Progenitor cell of endocrine pancreas (in vitro differentiated cells): ENCODE results near the gene FANK1. TPM values are rescaled to one million over a fixed set of nuclear protein-coding genes. Genes with fewer than 3 reads are reported as not detected.

Experiments
- DNase-seq: peaks from one replicate; pipeline ENCODE4 v3.0.0; 2021; ENCODE audit warnings: low spot score; ENCODE audit not compliant: unreplicated experiment
- H3K27ac Mint-ChIP-seq: 2 replicates; pipeline ENCODE4 v1.8.0; 2021; ENCODE audit warnings: mild to moderate bottlenecking, moderate library complexity, mixed read lengths
- H3K27me3 Mint-ChIP-seq: 2 replicates; pipeline ENCODE4 v1.8.0; 2021; ENCODE audit warnings: mixed read lengths
- H3K36me3 Mint-ChIP-seq: 2 replicates; pipeline ENCODE4 v1.8.0; 2022; ENCODE audit warnings: mixed read lengths; ENCODE audit not compliant: insufficient read depth
- H3K4me1 Mint-ChIP-seq: 2 replicates; pipeline ENCODE4 v1.8.0; 2021; ENCODE audit warnings: low read depth, mixed read lengths
- H3K4me3 Mint-ChIP-seq: 2 replicates; pipeline ENCODE4 v1.8.0; 2021; ENCODE audit warnings: low read depth, mild to moderate bottlenecking, moderate library complexity, mixed read lengths
- H3K9me3 Mint-ChIP-seq: 2 replicates; pipeline ENCODE4 v1.8.0; 2021; ENCODE audit warnings: low read depth, mixed read lengths
- total RNA-seq: library from RNA; stranded (reverse); gene quantifications from 2 replicates; pipeline ENCODE4 v1.2.1, GENCODE V29; 2021
- TF ChIP-seq, protein P1 (sequence below): fragments of 200-600 bp; sonication (generic); IDR thresholded peaks from one replicate; pipeline ENCODE4 v1.5.0; 2021; ENCODE audit warnings: antibody characterized with exemption, mild to moderate bottlenecking; ENCODE audit not compliant: unreplicated experiment

FANK1 gene
- total RNA-seq, 1 donor from 2014 or later: 3.2 TPM

GRCh38 chr10:126004752-126005151 lies 108.4 kb downstream of the FANK1 start:
- no peaks in the 10 kb centered on the region for H3K9me3 Mint-ChIP-seq
- H3K27ac Mint-ChIP-seq: no peak overlapping the region
- no peak overlapping the region for H3K4me3 Mint-ChIP-seq
- no peak for DNase-seq
- H3K27me3 Mint-ChIP-seq: no peaks in the 10 kb centered on the region
- TF ChIP-seq, protein P1, sequence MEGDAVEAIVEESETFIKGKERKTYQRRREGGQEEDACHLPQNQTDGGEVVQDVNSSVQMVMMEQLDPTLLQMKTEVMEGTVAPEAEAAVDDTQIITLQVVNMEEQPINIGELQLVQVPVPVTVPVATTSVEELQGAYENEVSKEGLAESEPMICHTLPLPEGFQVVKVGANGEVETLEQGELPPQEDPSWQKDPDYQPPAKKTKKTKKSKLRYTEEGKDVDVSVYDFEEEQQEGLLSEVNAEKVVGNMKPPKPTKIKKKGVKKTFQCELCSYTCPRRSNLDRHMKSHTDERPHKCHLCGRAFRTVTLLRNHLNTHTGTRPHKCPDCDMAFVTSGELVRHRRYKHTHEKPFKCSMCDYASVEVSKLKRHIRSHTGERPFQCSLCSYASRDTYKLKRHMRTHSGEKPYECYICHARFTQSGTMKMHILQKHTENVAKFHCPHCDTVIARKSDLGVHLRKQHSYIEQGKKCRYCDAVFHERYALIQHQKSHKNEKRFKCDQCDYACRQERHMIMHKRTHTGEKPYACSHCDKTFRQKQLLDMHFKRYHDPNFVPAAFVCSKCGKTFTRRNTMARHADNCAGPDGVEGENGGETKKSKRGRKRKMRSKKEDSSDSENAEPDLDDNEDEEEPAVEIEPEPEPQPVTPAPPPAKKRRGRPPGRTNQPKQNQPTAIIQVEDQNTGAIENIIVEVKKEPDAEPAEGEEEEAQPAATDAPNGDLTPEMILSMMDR: no peak
- H3K4me1 Mint-ChIP-seq: no peaks in the 10 kb centered on the region
- no peaks in the 10 kb centered on the region for H3K36me3 Mint-ChIP-seq

- no peaks in the 10 kb centered on the region for H3K9me3 Mint-ChIP-seq
- TF ChIP-seq, protein P1: no peak
- no peaks in the 10 kb centered on the region for H3K27me3 Mint-ChIP-seq
- H3K4me1 Mint-ChIP-seq: no peaks in the 10 kb centered on the region
- H3K4me3 Mint-ChIP-seq: no peak overlapping the region
- H3K36me3 Mint-ChIP-seq: peaks cover 1% of the 10 kb centered on the region
- H3K27ac Mint-ChIP-seq: no peak overlapping the region
- no peak for DNase-seq
These were observed 109.9 kb downstream of the FANK1 start for GRCh38 chr10:126006264-126006663.

DNA sequence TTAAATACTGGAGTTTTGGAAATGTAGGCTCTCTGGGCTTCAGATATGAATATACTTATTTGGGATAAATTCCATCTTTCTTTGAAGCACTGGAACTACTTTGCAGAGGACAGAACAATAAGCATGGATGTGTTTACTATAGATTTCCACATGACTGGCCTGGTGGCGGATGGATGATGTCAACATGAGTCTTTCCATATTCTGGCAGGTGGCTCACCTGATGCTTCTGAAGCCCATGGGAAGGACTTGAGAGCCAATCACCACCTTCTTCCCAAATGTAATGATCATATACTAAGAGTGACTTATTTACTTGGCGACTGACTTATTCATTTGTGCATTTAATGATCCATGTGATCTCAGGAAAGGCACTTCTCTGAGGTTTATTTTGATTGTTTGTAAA lies 110.5 kb downstream of the FANK1 start:
- Mint-ChIP-seq H3K9me3 (no peaks in the 10 kb centered on the region), H3K27ac (no peak overlapping the region), H3K4me3 (no peak overlapping the region), H3K27me3 (no peaks in the 10 kb centered on the region), H3K36me3 (peaks cover 1% of the 10 kb centered on the region), H3K4me1 (no peaks in the 10 kb centered on the region)
- TF ChIP-seq, protein P1: no peak
- no peak for DNase-seq

DNA sequence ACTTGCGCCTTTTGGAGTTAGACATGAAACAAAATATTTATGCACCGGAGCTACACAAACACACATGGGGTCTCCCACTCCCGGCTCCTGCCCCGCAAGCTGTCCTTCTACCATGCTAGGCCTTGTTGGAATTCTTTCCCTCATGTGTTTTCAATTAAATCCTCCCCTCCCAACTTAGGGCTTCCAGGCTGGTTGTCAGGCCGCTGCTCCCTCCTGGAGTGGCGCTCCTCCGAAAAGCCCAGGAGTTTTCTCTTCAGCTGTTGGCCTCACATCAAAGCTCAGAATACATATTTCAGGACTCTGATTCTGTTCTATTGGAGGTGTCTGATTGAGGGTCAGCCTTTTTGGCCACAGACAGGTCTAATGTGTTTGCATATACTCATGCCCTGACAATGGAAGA lies 113.3 kb downstream of the FANK1 start:
- H3K4me3 Mint-ChIP-seq: no peak overlapping the region
- H3K9me3 Mint-ChIP-seq: no peaks in the 10 kb centered on the region
- H3K36me3 Mint-ChIP-seq: peaks cover 1% of the 10 kb centered on the region
- H3K27me3 Mint-ChIP-seq: no peaks in the 10 kb centered on the region
- DNase-seq: no peak
- TF ChIP-seq, protein P1: no peak
- H3K4me1 Mint-ChIP-seq: peaks cover 19% of the 10 kb centered on the region
- no peak overlapping the region for H3K27ac Mint-ChIP-seq

DNA sequence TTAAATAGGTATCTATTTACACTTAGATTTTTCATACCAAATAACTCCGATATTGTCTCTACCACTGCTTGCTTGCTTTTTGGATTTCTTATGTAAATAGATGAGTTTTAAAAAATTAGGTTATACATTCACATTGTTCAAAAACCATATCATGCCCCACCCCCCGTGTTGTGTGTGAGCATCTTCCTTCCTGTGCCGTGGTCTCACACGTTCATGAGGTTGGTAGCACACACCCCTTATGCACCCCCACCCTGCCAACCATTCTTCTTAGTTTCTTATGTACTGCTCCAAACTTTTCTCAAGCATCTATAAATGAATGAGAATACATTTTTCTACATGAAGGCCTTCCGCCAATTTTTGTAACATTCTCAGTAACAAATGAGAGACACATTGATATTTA lies 115.6 kb downstream of the FANK1 start:
- Mint-ChIP-seq H3K36me3 (peaks cover 1% of the 10 kb centered on the region), H3K4me1 (peaks cover 38% of the 10 kb centered on the region), H3K4me3 (no peak overlapping the region), H3K9me3 (no peaks in the 10 kb centered on the region), H3K27me3 (no peaks in the 10 kb centered on the region), H3K27ac (no peak overlapping the region)
- DNase-seq: no peak
- TF ChIP-seq, protein P1: no peak
